Tibial artery (tissue), 4 donors: ENCODE results near the gene APOBEC2.
"Not testable (repeated sequence)": the region's sequence is repeated elsewhere in the genome, so short reads cannot be mapped to it uniquely, and the experiment has no call there.

Experiments used
- DNase-seq, 2 donors: peaks; one replicate each; pipeline ENCODE4 v3.0.0-alpha.2; 2019
- H3K27ac ChIP-seq, 2 donors: fragments of 200-600 bp; sonication (generic) in 1 of 2; 1 replicate in 1 of 2; 2 replicates in 1 of 2; pipeline ENCODE4 v1.5.1; 2018 to 2019; ENCODE audit warnings: mild to moderate bottlenecking in 1 of 2
- H3K27me3 ChIP-seq, 2 donors: fragments of 200-600 bp; sonication (generic) in 1 of 2; one replicate each; pipeline versions ENCODE4 v1.5.1 to v1.6.0; 2016 to 2019
- H3K36me3 ChIP-seq, 3 donors: fragments of 200-600 bp; sonication (generic) in 2 of 3; one replicate each; pipeline ENCODE4 v1.5.1; 2016 to 2019; ENCODE audit warnings: mild to moderate bottlenecking in 2 of 3
- H3K4me1 ChIP-seq, 4 donors: fragments of 200-600 bp; sonication (generic) in 2 of 4; 1 replicate in 3 of 4; 2 replicates in 1 of 4; pipeline ENCODE4 v1.5.1; 2016 to 2019
- H3K4me3 ChIP-seq, 2 donors: fragments of 200-600 bp; sonication (generic) in 1 of 2; 1 replicate in 1 of 2; 2 replicates in 1 of 2; pipeline ENCODE4 v1.5.1; 2018 to 2019; ENCODE audit warnings: mild to moderate bottlenecking in 2 of 2
- H3K9me3 ChIP-seq, 3 donors: fragments of 200-600 bp; sonication (generic) in 1 of 3; one replicate each; pipeline ENCODE4 v1.5.1; 2016 to 2019
- CTCF ChIP-seq, 2 experiments: fragments of 200-600 bp in 1 of 2; fragments of 450-650 bp in 1 of 2; IDR thresholded peaks; one replicate each; pipeline ENCODE4 v1.5.1; 2017 to 2019; ENCODE audit warnings: antibody characterized with exemption in 2 of 2, mild to moderate bottlenecking in 1 of 2, moderate library complexity in 1 of 2
- intact Hi-C: fragments of 100-400 bp; cut with DNase I; formaldehyde crosslinking; loops from one replicate; pipeline ENCODE4 v1.15.0; 2023; ENCODE audit warnings: low total_unique reads

The APOBEC2 gene

GRCh38 chr6:41013466-41014153 is 39.4 kb upstream of the APOBEC2 start:
- intact Hi-C loops = no loop called here
- no peak for TF ChIP-seq CTCF (IDR thresholded peaks at IDR 0.05)

GRCh38 chr6:41014780-41015179 is 38.2 kb upstream of the APOBEC2 start:
- intact Hi-C loops = no loop called here
- Histone ChIP-seq H3K27ac (no peak overlapping the region), H3K4me3 (no peak overlapping the region), H3K4me1 (no peaks in the 10 kb centered on the region), H3K9me3 (peaks cover 0 to 4% (median 0%) of the 10 kb centered on the region in 3 donors), H3K36me3 (no peaks in the 10 kb centered on the region), H3K27me3 (no peaks in the 10 kb centered on the region)
- DNase-seq = no peak
- no peak for TF ChIP-seq CTCF (IDR thresholded peaks at IDR 0.05)

More at GRCh38 chr6:41013466-41014153, 39.4 kb upstream of the APOBEC2 start:
- Histone ChIP-seq H3K4me3 (no peak overlapping the region), H3K9me3 (peaks cover 0 to 4% (median 0%) of the 10 kb centered on the region in 3 donors), H3K27ac (no peak overlapping the region), H3K4me1 (no peaks in the 10 kb centered on the region), H3K27me3 (no peaks in the 10 kb centered on the region), H3K36me3 (no peaks in the 10 kb centered on the region)
- no peak for DNase-seq

- intact Hi-C loops, DNase-seq, H3K4me1 ChIP-seq, H3K36me3 ChIP-seq, H3K4me3 ChIP-seq, H3K27me3 ChIP-seq, H3K27ac ChIP-seq, H3K9me3 ChIP-seq: not testable (repeated sequence)
These were observed 37.1 kb upstream of the APOBEC2 start for GRCh38 chr6:41015860-41016259.

GRCh38 chr6:41017663-41018062 is 35.3 kb upstream of the APOBEC2 start:
- peaks cover 0 to 4% (median 3%) of the 10 kb centered on the region in 3 donors for H3K9me3 ChIP-seq
- intact Hi-C loops = no loop called here

GRCh38 chr6:41021832-41022231 is 31.2 kb upstream of the APOBEC2 start:
- DNase-seq = no peak
- no peak overlapping the region for H3K27ac ChIP-seq
- no peaks in the 10 kb centered on the region for H3K27me3 ChIP-seq
- H3K4me1 ChIP-seq = peaks cover 0 to 9% (median 0%) of the 10 kb centered on the region in 4 donors
- H3K9me3 ChIP-seq = peaks cover 0 to 4% (median 3%) of the 10 kb centered on the region in 3 donors
- TF ChIP-seq CTCF (IDR thresholded peaks at IDR 0.05) = no peak
- H3K36me3 ChIP-seq = no peaks in the 10 kb centered on the region
- intact Hi-C loops = no loop called here
- H3K4me3 ChIP-seq = no peak overlapping the region

More at GRCh38 chr6:41017663-41018062, 35.3 kb upstream of the APOBEC2 start:
- no peak overlapping the region for H3K27ac ChIP-seq
- TF ChIP-seq CTCF (IDR thresholded peaks at IDR 0.05) = no peak
- no peaks in the 10 kb centered on the region for H3K36me3 ChIP-seq
- DNase-seq = no peak
- no peak overlapping the region for H3K4me3 ChIP-seq
- peaks cover 0 to 9% (median 0%) of the 10 kb centered on the region in 4 donors for H3K4me1 ChIP-seq
- H3K27me3 ChIP-seq = no peaks in the 10 kb centered on the region

GRCh38 chr6:41022294-41022693 is 30.7 kb upstream of the APOBEC2 start:
- H3K27ac ChIP-seq = no peak overlapping the region
- intact Hi-C loops = no loop called here
- H3K4me3 ChIP-seq = no peak overlapping the region
- no peaks in the 10 kb centered on the region for H3K27me3 ChIP-seq
- H3K36me3 ChIP-seq = no peaks in the 10 kb centered on the region
- H3K4me1 ChIP-seq = peaks cover 0 to 11% (median 1%) of the 10 kb centered on the region in 4 donors
- no peak for DNase-seq
- no peak for TF ChIP-seq CTCF (IDR thresholded peaks at IDR 0.05)
- peaks cover 0 to 4% (median 3%) of the 10 kb centered on the region in 3 donors for H3K9me3 ChIP-seq
